MM.1S (cell line): ENCODE data around the gene IFNGR2.

Experiments
- DNase-seq: peaks from one replicate; pipeline ENCODE4 v3.0.0-alpha.2; 2015
- H2AFZ ChIP-seq: fragments of 300-600 bp; sonication (generic); 2 replicates; pipeline ENCODE4 v1.6.0; 2016; ENCODE audit warnings: antibody characterized with exemption, low read length
- H3F3A ChIP-seq: fragments of 300-600 bp; sonication (generic); 2 replicates; pipeline ENCODE4 v1.6.1; 2016; ENCODE audit warnings: mild to moderate bottlenecking, antibody characterized with exemption, low read length, moderate library complexity, mixed read lengths; ENCODE audit not compliant: insufficient read depth
- H3K27ac ChIP-seq: fragments of 300-600 bp; sonication (generic); 2 replicates; pipeline ENCODE4 v1.5.1; 2016; ENCODE audit warnings: mild to moderate bottlenecking, low read length
- H3K27me3 ChIP-seq: fragments of 300-600 bp; sonication (generic); replicated peaks from 2 replicates; pipeline ENCODE4 v1.6.0; 2016; ENCODE audit warnings: low read length; ENCODE audit not compliant: insufficient read depth
- H3K36me3 ChIP-seq: fragments of 300-600 bp; sonication (generic); replicated peaks from 2 replicates; pipeline ENCODE4 v1.6.1; 2016; ENCODE audit warnings: mild to moderate bottlenecking, low read length, mixed read lengths; ENCODE audit not compliant: insufficient read depth
- H3K4me1 ChIP-seq: fragments of 300-600 bp; sonication (generic); 2 replicates; pipeline ENCODE4 v1.6.1; 2016; ENCODE audit warnings: low read length, mixed read lengths
- H3K4me2 ChIP-seq: fragments of 300-600 bp; sonication (generic); 2 replicates; pipeline ENCODE4 v1.6.0; 2016; ENCODE audit warnings: low read depth, low read length
- H3K4me3 ChIP-seq: fragments of 300-600 bp; sonication (generic); 2 replicates; pipeline ENCODE4 v1.5.1; 2016; ENCODE audit warnings: low read length, mixed read lengths
- H3K79me2 ChIP-seq: fragments of 300-600 bp; sonication (generic); 2 replicates; pipeline ENCODE4 v1.6.1; 2016; ENCODE audit warnings: mixed run types, low read length, mixed read lengths
- H3K9ac ChIP-seq: fragments of 300-600 bp; sonication (generic); 2 replicates; pipeline ENCODE4 v1.6.1; 2016; ENCODE audit warnings: low read length, mixed read lengths
- H3K9me2 ChIP-seq: fragments of 300-600 bp; sonication (generic); replicated peaks from 2 replicates; pipeline ENCODE4 v1.6.1; 2016; ENCODE audit warnings: mild to moderate bottlenecking, low read length, mixed read lengths; ENCODE audit not compliant: insufficient read depth
- H3K9me3 ChIP-seq: fragments of 300-600 bp; sonication (generic); replicated peaks from 2 replicates; pipeline ENCODE4 v1.6.1; 2016; ENCODE audit warnings: mild to moderate bottlenecking, low read length, mixed read lengths; ENCODE audit not compliant: insufficient read depth
- H4K20me1 ChIP-seq: fragments of 300-600 bp; sonication (generic); 2 replicates; pipeline ENCODE4 v1.6.1; 2016; ENCODE audit warnings: mild to moderate bottlenecking, low read length, moderate library complexity, mixed read lengths; ENCODE audit not compliant: insufficient read depth
- EZH2 ChIP-seq: fragments of 300-600 bp; sonication (generic); optimal IDR thresholded peaks from 2 replicates; pipeline ENCODE3; 2017; ENCODE audit warnings: low read depth, mild to moderate bottlenecking, antibody characterized with exemption, low read length, mixed read lengths
- EZH2phosphoT487 ChIP-seq: fragments of 300-600 bp; sonication (generic); IDR thresholded peaks from 2 replicates; pipeline ENCODE4 v1.6.1; 2018; ENCODE audit warnings: antibody characterized with exemption, low read length
- TF ChIP-seq, protein P1 (sequence below): fragments of 300-600 bp; sonication (generic); IDR thresholded peaks from 2 replicates; pipeline ENCODE4 v1.5.1; 2016; ENCODE audit warnings: antibody characterized with exemption, low read length, mixed read lengths

Gene IFNGR2

GRCh38 chr21:33425825-33426224, 22.6 kb downstream of the IFNGR2 start:
- Histone ChIP-seq H3K27me3 (no peaks in the 10 kb centered on the region), H3K36me3 (peaks cover 22% of the 10 kb centered on the region), H3F3A (no peaks in the 10 kb centered on the region), H4K20me1 (no peaks in the 10 kb centered on the region; the same call in 1 of the 2 replicates), H3K27ac (no peak overlapping the region), H3K4me3 (no peak overlapping the region), H3K9me2 (no peaks in the 10 kb centered on the region), H3K9ac (no peak overlapping the region), H3K9me3 (no peaks in the 10 kb centered on the region), H3K79me2 (peaks cover 35% of the 10 kb centered on the region), H2AFZ (no peak overlapping the region), H3K4me2 (no peak overlapping the region), H3K4me1 (no peaks in the 10 kb centered on the region)
- TF ChIP-seq EZH2 (no peak), EZH2phosphoT487 (no peak)
- TF ChIP-seq, protein P1, sequence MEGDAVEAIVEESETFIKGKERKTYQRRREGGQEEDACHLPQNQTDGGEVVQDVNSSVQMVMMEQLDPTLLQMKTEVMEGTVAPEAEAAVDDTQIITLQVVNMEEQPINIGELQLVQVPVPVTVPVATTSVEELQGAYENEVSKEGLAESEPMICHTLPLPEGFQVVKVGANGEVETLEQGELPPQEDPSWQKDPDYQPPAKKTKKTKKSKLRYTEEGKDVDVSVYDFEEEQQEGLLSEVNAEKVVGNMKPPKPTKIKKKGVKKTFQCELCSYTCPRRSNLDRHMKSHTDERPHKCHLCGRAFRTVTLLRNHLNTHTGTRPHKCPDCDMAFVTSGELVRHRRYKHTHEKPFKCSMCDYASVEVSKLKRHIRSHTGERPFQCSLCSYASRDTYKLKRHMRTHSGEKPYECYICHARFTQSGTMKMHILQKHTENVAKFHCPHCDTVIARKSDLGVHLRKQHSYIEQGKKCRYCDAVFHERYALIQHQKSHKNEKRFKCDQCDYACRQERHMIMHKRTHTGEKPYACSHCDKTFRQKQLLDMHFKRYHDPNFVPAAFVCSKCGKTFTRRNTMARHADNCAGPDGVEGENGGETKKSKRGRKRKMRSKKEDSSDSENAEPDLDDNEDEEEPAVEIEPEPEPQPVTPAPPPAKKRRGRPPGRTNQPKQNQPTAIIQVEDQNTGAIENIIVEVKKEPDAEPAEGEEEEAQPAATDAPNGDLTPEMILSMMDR: no peak
- DNase-seq: no peak

DNA sequence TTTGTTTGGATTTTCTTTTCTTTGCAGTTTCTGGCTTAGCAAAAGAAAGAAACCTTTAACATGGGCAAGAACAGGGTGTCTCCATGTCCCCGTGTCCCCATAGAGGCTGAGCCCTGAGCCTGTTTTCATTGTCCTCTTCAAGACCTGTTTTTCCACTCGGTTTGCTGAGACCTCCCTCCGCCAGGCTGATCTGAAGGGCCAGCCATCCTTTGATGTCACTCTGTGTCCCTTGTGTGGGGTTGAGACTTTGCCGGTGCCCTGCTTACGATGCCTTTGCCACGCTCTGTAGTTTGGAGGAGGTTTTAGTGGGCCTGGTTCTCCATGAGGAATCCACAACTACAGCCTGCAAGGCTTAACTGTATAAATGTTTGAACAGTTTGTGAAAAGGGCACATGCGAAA, 23.8 kb downstream of the IFNGR2 start:
- TF ChIP-seq EZH2phosphoT487 (no peak), EZH2 (no peak)
- TF ChIP-seq, protein P1: no peak
- H3K36me3 ChIP-seq: peaks cover 13% of the 10 kb centered on the region
- H2AFZ ChIP-seq: no peak overlapping the region
- peaks cover 28% of the 10 kb centered on the region for H3K79me2 ChIP-seq
- H3K9me2 ChIP-seq: no peaks in the 10 kb centered on the region
- H3K27ac ChIP-seq: no peak overlapping the region
- H3K4me1 ChIP-seq: no peaks in the 10 kb centered on the region
- no peaks in the 10 kb centered on the region for H3K27me3 ChIP-seq
- no peaks in the 10 kb centered on the region; the same call in 1 of the 2 replicates for H4K20me1 ChIP-seq
- H3K4me3 ChIP-seq: no peak overlapping the region
- no peak for DNase-seq
- H3K9ac ChIP-seq: no peak overlapping the region
- H3K9me3 ChIP-seq: no peaks in the 10 kb centered on the region
- no peaks in the 10 kb centered on the region for H3F3A ChIP-seq
- H3K4me2 ChIP-seq: no peak overlapping the region

DNA sequence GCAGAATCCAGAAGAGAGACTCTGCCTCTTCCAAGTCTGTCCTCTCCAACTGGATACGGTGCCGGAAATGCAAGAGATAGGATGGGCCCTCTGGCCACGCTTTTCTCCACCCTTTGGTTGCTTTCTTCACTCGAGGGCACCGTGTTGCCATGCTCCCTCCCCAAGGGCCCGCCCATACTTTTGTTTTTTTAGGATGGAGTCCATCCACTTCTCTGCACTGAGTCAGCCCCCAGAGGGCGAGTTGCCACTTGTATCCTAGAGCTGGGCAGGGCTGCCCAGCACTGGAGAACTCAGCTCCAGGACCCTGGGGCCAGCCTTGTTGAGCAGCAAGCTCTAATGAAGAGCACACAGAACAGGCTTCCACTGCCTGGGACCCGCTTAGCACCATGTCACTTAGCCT, 25.5 kb downstream of the IFNGR2 start:
- Histone ChIP-seq H3K9me2 (no peaks in the 10 kb centered on the region), H3K4me2 (no peak overlapping the region), H2AFZ (no peak overlapping the region), H4K20me1 (no peaks in the 10 kb centered on the region; the same call in 1 of the 2 replicates), H3K4me3 (no peak overlapping the region), H3K27ac (no peak overlapping the region), H3K9me3 (no peaks in the 10 kb centered on the region), H3K79me2 (peaks cover 30% of the 10 kb centered on the region), H3K4me1 (peaks cover 15% of the 10 kb centered on the region), H3K36me3 (peaks cover 14% of the 10 kb centered on the region; the same call in 1 of the 2 replicates), H3K9ac (no peak overlapping the region), H3F3A (peaks cover 7% of the 10 kb centered on the region; the same call in 1 of the 2 replicates), H3K27me3 (no peaks in the 10 kb centered on the region)
- DNase-seq: no peak
- TF ChIP-seq EZH2phosphoT487 (no peak), EZH2 (no peak)
- TF ChIP-seq, protein P1: no peak
